ENCODE measurements around the gene TRIM2.

TRIM2 gene

GRCh38 chr4:153181293-153181692 is 22.9 kb upstream of the TRIM2 start:
- H2AFZ ChIP-seq (ENCODE audit: low read length) = no peak overlapping the region
- no peaks in the 10 kb centered on the region for H4K20me1 ChIP-seq (ENCODE audit: insufficient read depth, low read length)

GRCh38 chr4:153181700-153182099 is 22.5 kb upstream of the TRIM2 start:
- Histone ChIP-seq H3K9me2 (replicated peaks; ENCODE audit: insufficient read depth, low read length) (no peaks in the 10 kb centered on the region), H3K9ac (ENCODE audit: low read length) (no peak overlapping the region), H3K79me2 (ENCODE audit: low read length) (no peaks in the 10 kb centered on the region), H3K4me3 (ENCODE audit: low read length) (no peak overlapping the region), H3K9me3 (replicated peaks; ENCODE audit: insufficient read depth, low read length) (no peaks in the 10 kb centered on the region), H3K4me2 (ENCODE audit: low read depth, low read length) (no peak overlapping the region), H3K36me3 (replicated peaks; ENCODE audit: insufficient read depth, low read length) (no peaks in the 10 kb centered on the region), H3K27ac (ENCODE audit: low read length) (no peak overlapping the region), H3F3A (ENCODE audit: insufficient read depth, low read length) (no peaks in the 10 kb centered on the region), H3K27me3 (replicated peaks; ENCODE audit: insufficient read depth, low read length) (no peaks in the 10 kb centered on the region), H4K20me1 (ENCODE audit: insufficient read depth, low read length) (no peaks in the 10 kb centered on the region), H3K4me1 (ENCODE audit: low read length) (no peaks in the 10 kb centered on the region), H2AFZ (ENCODE audit: low read length) (no peak overlapping the region)
- TF ChIP-seq EZH2phosphoT487 (IDR thresholded peaks at IDR 0.05; ENCODE audit: low read length) = no peak
- TF ChIP-seq CTCF (IDR thresholded peaks at IDR 0.05; ENCODE audit: low read length) = no peak
- no peak for TF ChIP-seq EZH2 (optimal IDR thresholded peaks at IDR 0.05; ENCODE audit: low read depth, low read length)
- no peak for DNase-seq

More at GRCh38 chr4:153181293-153181692, 22.9 kb upstream of the TRIM2 start:
- Histone ChIP-seq H3F3A (ENCODE audit: insufficient read depth, low read length) (no peaks in the 10 kb centered on the region), H3K9ac (ENCODE audit: low read length) (no peak overlapping the region), H3K9me3 (replicated peaks; ENCODE audit: insufficient read depth, low read length) (no peaks in the 10 kb centered on the region), H3K4me3 (ENCODE audit: low read length) (no peak overlapping the region), H3K4me1 (ENCODE audit: low read length) (no peaks in the 10 kb centered on the region), H3K9me2 (replicated peaks; ENCODE audit: insufficient read depth, low read length) (no peaks in the 10 kb centered on the region), H3K27ac (ENCODE audit: low read length) (no peak overlapping the region), H3K4me2 (ENCODE audit: low read depth, low read length) (no peak overlapping the region), H3K36me3 (replicated peaks; ENCODE audit: insufficient read depth, low read length) (no peaks in the 10 kb centered on the region), H3K79me2 (ENCODE audit: low read length) (no peaks in the 10 kb centered on the region), H3K27me3 (replicated peaks; ENCODE audit: insufficient read depth, low read length) (no peaks in the 10 kb centered on the region)
- TF ChIP-seq EZH2 (optimal IDR thresholded peaks at IDR 0.05; ENCODE audit: low read depth, low read length) (no peak), CTCF (IDR thresholded peaks at IDR 0.05; ENCODE audit: low read length) (no peak), EZH2phosphoT487 (IDR thresholded peaks at IDR 0.05; ENCODE audit: low read length) (no peak)
- DNase-seq = no peak

GRCh38 chr4:153183146-153183545 is 21.1 kb upstream of the TRIM2 start:
- H3F3A ChIP-seq (ENCODE audit: insufficient read depth, low read length) = no peaks in the 10 kb centered on the region
- no peaks in the 10 kb centered on the region for H3K27me3 ChIP-seq (replicated peaks; ENCODE audit: insufficient read depth, low read length)
- no peak overlapping the region for H3K9ac ChIP-seq (ENCODE audit: low read length)
- no peak overlapping the region for H3K27ac ChIP-seq (ENCODE audit: low read length)
- no peaks in the 10 kb centered on the region for H4K20me1 ChIP-seq (ENCODE audit: insufficient read depth, low read length)
- no peaks in the 10 kb centered on the region for H3K79me2 ChIP-seq (ENCODE audit: low read length)
- H3K4me1 ChIP-seq (ENCODE audit: low read length) = no peaks in the 10 kb centered on the region
- H3K4me2 ChIP-seq (ENCODE audit: low read depth, low read length) = no peak overlapping the region
- H2AFZ ChIP-seq (ENCODE audit: low read length) = no peak overlapping the region
- TF ChIP-seq EZH2phosphoT487 (IDR thresholded peaks at IDR 0.05; ENCODE audit: low read length) (no peak), CTCF (IDR thresholded peaks at IDR 0.05; ENCODE audit: low read length) (no peak), EZH2 (optimal IDR thresholded peaks at IDR 0.05; ENCODE audit: low read depth, low read length) (no peak)
- no peak for DNase-seq
- H3K9me2 ChIP-seq (replicated peaks; ENCODE audit: insufficient read depth, low read length) = no peaks in the 10 kb centered on the region
- H3K36me3 ChIP-seq (replicated peaks; ENCODE audit: insufficient read depth, low read length) = no peaks in the 10 kb centered on the region
- H3K9me3 ChIP-seq (replicated peaks; ENCODE audit: insufficient read depth, low read length) = no peaks in the 10 kb centered on the region
- no peak overlapping the region for H3K4me3 ChIP-seq (ENCODE audit: low read length)
